Muscle of leg (tissue), 11 donors: ENCODE data around the gene CCT2. TPM values are rescaled to one million over a fixed set of nuclear protein-coding genes. Genes with fewer than 3 reads are reported as not detected.
"Not testable (repeated sequence)": the region's sequence is repeated elsewhere in the genome, so short reads cannot be mapped to it uniquely, and the experiment has no call there.

Source experiments
- DNase-seq: peaks from one replicate; pipeline ENCODE4 v3.0.0; 2013
- H3K27ac ChIP-seq: one replicate; pipeline ENCODE4 v1.5.1; 2013; ENCODE audit warnings: mild to moderate bottlenecking, low read length, control low read depth
- H3K27me3 ChIP-seq: one replicate; pipeline ENCODE4 v1.6.1; 2013; ENCODE audit warnings: low read length; ENCODE audit not compliant: control insufficient read depth, insufficient read depth
- H3K36me3 ChIP-seq: one replicate; pipeline ENCODE4 v1.6.1; 2013; ENCODE audit warnings: low read length; ENCODE audit not compliant: control insufficient read depth, insufficient read depth
- H3K4me1 ChIP-seq: one replicate; pipeline ENCODE4 v1.6.1; 2013; ENCODE audit warnings: low read length; ENCODE audit not compliant: control insufficient read depth, insufficient read depth
- H3K4me3 ChIP-seq: one replicate; pipeline ENCODE4 v1.5.1; 2013; ENCODE audit warnings: low read length, control low read depth
- H3K9me3 ChIP-seq: replicated peaks from 2 replicates; pipeline ENCODE4 v1.6.1; 2013; ENCODE audit warnings: low read depth, low read length; ENCODE audit not compliant: control insufficient read depth
- whole genome bisulfite sequencing: methylation state at CpG from one replicate; pipeline ENCODE4 v1.1.5; 2013; ENCODE audit warnings: missing lambda C conversion rate; ENCODE audit not compliant: insufficient coverage; 5-methylcytosine and 5-hydroxymethylcytosine counted together
- polyA plus RNA-seq, 8 donors: library from polyadenylated mRNA; unstranded; fragments of 120-200 nt; gene quantifications; one replicate each; pipeline versions ENCODE4 v1.2.1 to v1.2.3, GENCODE V29; 2013; ENCODE audit warnings: inconsistent platforms in 1 of 8, low replicate concordance in 1 of 8; ENCODE audit not compliant: insufficient read length in 8 of 8, insufficient read depth in 1 of 8
- total RNA-seq: library from RNA; stranded (reverse); fragments of 120-200 nt; gene quantifications from one replicate; pipeline ENCODE4 v1.2.4, GENCODE V29; 2013

The CCT2 gene
- total and polyA plus RNA-seq, 9 donors, result 165 to 196 (median 178) TPM

- peaks cover 37% of the 10 kb centered on the region for H3K36me3 ChIP-seq
- DNase-seq, H3K4me1 ChIP-seq, H3K27me3 ChIP-seq, H3K9me3 ChIP-seq, H3K27ac ChIP-seq, H3K4me3 ChIP-seq: not testable (repeated sequence)
- WGBS, result no CpG with 5 or more reads among the region's 6 CpGs
Observed at GRCh38 chr12:69603556-69603955, 18.3 kb downstream of the CCT2 start.

- not testable (repeated sequence) for H3K9me3 ChIP-seq
Observed at GRCh38 chr12:69604275-69604674, 19.0 kb downstream of the CCT2 start.

DNA sequence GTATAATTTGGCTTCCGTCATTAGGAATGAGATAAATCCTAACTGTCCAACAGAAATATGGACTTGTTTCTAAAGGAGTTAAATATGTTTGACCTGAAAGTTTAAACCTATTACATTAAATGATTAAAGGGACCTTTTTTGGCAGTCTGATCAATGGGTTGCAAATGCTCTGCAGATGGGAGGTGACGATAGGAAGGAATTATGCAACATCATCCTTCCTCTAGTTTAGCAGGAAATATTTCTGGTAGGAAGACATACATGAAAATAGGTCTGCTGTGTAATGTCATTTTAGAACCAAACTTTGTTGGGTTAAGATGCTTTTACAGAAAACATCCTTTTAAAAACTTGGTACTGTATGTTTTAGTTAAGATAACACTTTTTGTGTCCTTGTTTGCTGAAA lies 22.9 kb downstream of the CCT2 start:
- no peaks in the 10 kb centered on the region for H3K4me1 ChIP-seq
- H3K36me3 ChIP-seq, result peaks cover 5% of the 10 kb centered on the region
- DNase-seq, result no peak
- no peak overlapping the region for H3K27ac ChIP-seq
- WGBS, result no CpG with 5 or more reads among the region's 2 CpGs
- H3K27me3 ChIP-seq, result no peaks in the 10 kb centered on the region
- H3K9me3 ChIP-seq, result peaks cover 3% of the 10 kb centered on the region
- no peak overlapping the region for H3K4me3 ChIP-seq

More at GRCh38 chr12:69604275-69604674, 19.0 kb downstream of the CCT2 start:
- not testable (repeated sequence) for H3K27ac ChIP-seq, H3K27me3 ChIP-seq, H3K4me3 ChIP-seq, DNase-seq, H3K4me1 ChIP-seq
- WGBS, result no CpG with 5 or more reads among the region's 3 CpGs
- peaks cover 32% of the 10 kb centered on the region for H3K36me3 ChIP-seq

GRCh38 chr12:69610126-69610525 lies 24.9 kb downstream of the CCT2 start:
- Histone ChIP-seq H3K27me3 (no peaks in the 10 kb centered on the region), H3K9me3 (no peaks in the 10 kb centered on the region), H3K36me3 (no peaks in the 10 kb centered on the region), H3K4me1 (no peaks in the 10 kb centered on the region), H3K4me3 (no peak overlapping the region), H3K27ac (no peak overlapping the region)
- 93% methylated on average over 14 of the region's 15 CpGs for WGBS
- no peak for DNase-seq

- Histone ChIP-seq H3K4me3 (no peak within 1 kb of the TSS), H3K27me3 (no peaks in the 10 kb centered on the region), H3K4me1 (no peaks in the 10 kb centered on the region), H3K27ac (no peak within 1 kb of the TSS), H3K9me3 (no peaks in the 10 kb centered on the region), H3K36me3 (no peaks in the 10 kb centered on the region)
- no peak for DNase-seq
- WGBS, result 96% methylated on average over 9 of the region's 11 CpGs
Observed at GRCh38 chr12:69610729-69611128, 25.5 kb downstream of the CCT2 start, which contains the start of gene LRRC10. Gene LRRC10, minus strand, starts transcription at chr12:69610907. Its CDS starts 69 bp downstream, at chr12:69610838.

DNA sequence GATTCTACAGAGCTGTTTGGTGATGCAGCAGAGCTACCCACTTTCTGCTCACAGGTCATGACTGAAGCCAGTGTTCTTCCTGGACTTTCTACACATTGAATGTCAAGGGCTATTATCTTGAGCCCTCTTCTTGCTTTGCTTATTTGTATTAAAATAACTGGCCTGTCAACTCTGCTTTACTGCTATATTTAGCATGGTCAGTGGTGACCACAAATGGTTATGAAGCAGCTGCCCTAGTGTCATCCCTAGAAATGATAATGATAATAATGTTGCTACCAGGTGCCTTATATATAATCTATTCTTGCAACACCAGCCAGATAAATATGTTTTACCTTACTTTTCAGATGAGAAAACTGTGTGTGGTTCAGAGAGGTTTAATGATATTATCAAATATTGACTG lies 28.1 kb downstream of the CCT2 start:
- no peak overlapping the region for H3K27ac ChIP-seq
- no peak for DNase-seq

GRCh38 chr12:69616025-69616424 lies 30.8 kb downstream of the CCT2 start:
- no peaks in the 10 kb centered on the region for H3K4me1 ChIP-seq
- DNase-seq, result no peak
- WGBS, result 62% methylated on average over 8 of the region's 14 CpGs
- H3K4me3 ChIP-seq, result no peak overlapping the region
- H3K27ac ChIP-seq, result no peak overlapping the region
- H3K36me3 ChIP-seq, result no peaks in the 10 kb centered on the region
- no peaks in the 10 kb centered on the region for H3K9me3 ChIP-seq
- H3K27me3 ChIP-seq, result no peaks in the 10 kb centered on the region

More for the DNA sequence above, 28.1 kb downstream of the CCT2 start:
- no peak overlapping the region for H3K4me3 ChIP-seq
- no peaks in the 10 kb centered on the region for H3K27me3 ChIP-seq
- H3K9me3 ChIP-seq, result no peaks in the 10 kb centered on the region
- no peaks in the 10 kb centered on the region for H3K36me3 ChIP-seq
- no peaks in the 10 kb centered on the region for H3K4me1 ChIP-seq

DNA sequence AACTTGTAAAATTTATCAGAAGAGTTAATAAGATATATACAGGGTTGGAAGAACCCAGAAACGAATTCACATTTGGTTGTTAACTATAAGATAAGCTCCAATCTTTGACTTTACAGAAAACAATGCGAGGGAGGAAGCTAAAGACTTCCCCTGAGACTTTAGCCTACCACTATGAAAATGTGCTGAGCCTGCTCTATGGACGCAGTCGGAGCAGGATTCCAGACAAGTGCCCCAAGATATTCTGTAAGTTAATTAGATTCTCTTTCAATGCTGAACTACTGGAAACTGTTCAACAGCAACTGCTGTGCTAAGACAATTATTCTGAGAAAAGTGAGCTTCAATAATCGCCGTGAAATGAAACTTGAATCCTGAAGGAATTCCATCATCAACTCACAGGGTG lies 33.8 kb downstream of the CCT2 start:
- Histone ChIP-seq H3K27ac (no peak overlapping the region), H3K4me1 (no peaks in the 10 kb centered on the region), H3K4me3 (no peak overlapping the region), H3K36me3 (no peaks in the 10 kb centered on the region), H3K9me3 (no peaks in the 10 kb centered on the region), H3K27me3 (no peaks in the 10 kb centered on the region)
- no peak for DNase-seq
- no CpG with 5 or more reads among the region's 6 CpGs for WGBS

DNA sequence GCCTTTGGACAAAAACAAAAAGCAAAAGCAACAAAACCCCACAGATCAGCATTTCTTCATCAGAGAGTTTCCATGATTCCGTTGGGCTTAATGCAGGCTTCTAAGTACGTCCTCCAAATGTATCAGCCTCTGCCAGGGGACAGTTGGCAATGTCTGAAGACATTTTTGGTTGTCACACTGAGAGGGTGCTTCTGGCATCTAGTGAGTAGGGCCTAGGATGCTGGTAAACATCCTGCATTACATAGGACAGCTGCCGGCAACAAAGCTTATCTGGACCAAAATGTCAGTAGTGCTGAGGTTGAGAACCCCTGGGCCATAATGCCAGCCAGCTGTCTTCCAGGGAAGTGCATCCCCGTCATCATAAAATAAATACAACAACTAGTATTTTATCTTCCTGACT lies 34.8 kb downstream of the CCT2 start:
- no peak for DNase-seq
- Histone ChIP-seq H3K9me3 (no peaks in the 10 kb centered on the region), H3K27ac (no peak overlapping the region), H3K4me3 (no peak overlapping the region), H3K36me3 (no peaks in the 10 kb centered on the region), H3K27me3 (no peaks in the 10 kb centered on the region), H3K4me1 (no peaks in the 10 kb centered on the region)
- WGBS, result 100% methylated on average over 1 of the region's 4 CpGs

- Histone ChIP-seq H3K27ac (no peak overlapping the region), H3K4me1 (no peaks in the 10 kb centered on the region), H3K4me3 (no peak overlapping the region), H3K36me3 (no peaks in the 10 kb centered on the region), H3K27me3 (no peaks in the 10 kb centered on the region), H3K9me3 (no peaks in the 10 kb centered on the region)
- no peak for DNase-seq
- no CpG with 5 or more reads among the region's 2 CpGs for WGBS
Observed at GRCh38 chr12:69620921-69621320, 35.7 kb downstream of the CCT2 start.

DNA sequence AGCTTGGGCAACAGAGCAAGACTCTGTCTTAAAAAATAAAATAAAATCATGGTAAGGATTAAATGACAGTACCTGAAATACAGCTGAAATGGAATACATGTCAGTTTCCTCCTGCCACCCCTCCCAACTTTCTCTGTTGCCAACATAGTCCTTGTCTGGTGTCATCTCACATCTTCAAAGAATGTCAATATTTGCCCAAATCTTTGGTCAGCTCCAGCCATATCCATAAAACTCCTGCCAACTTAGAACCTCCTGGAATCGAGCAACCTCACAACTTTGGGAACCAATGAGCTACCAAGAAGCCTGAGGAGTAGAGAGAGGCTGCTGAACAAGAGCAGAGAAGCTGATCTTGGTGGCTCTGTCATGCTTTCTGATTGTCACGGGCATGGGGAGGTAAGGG lies 36.3 kb downstream of the CCT2 start:
- H3K36me3 ChIP-seq, result no peaks in the 10 kb centered on the region
- H3K4me3 ChIP-seq, result no peak overlapping the region
- DNase-seq, result no peak
- no peaks in the 10 kb centered on the region for H3K27me3 ChIP-seq
- H3K9me3 ChIP-seq, result no peaks in the 10 kb centered on the region
- H3K4me1 ChIP-seq, result no peaks in the 10 kb centered on the region
- H3K27ac ChIP-seq, result no peak overlapping the region
- WGBS, result 100% methylated on average over 1 of the region's 2 CpGs
